DOHH2 (cell line): ENCODE results near the gene ZNF451.

ENCODE experiments used
- H3F3A ChIP-seq: fragments of 200-600 bp; sonication (generic), shearing (Covaris generic); 2 replicates; pipeline ENCODE4 v1.6.0; 2016; ENCODE audit warnings: antibody characterized with exemption, mild to moderate bottlenecking; ENCODE audit not compliant: control insufficient read depth, insufficient read depth
- H3K27ac ChIP-seq: fragments of 200-600 bp; sonication (generic); 2 replicates; pipeline ENCODE4 v1.5.1; 2014; ENCODE audit warnings: low read depth, mild to moderate bottlenecking, low read length, moderate library complexity
- H3K27me3 ChIP-seq: fragments of 200-600 bp; sonication (generic); 2 replicates; pipeline ENCODE4 v1.6.1; 2014; ENCODE audit warnings: mild to moderate bottlenecking, low read length, mixed read lengths; ENCODE audit not compliant: control insufficient read depth
- H3K36me3 ChIP-seq: fragments of 200-600 bp; sonication (generic); 2 replicates; pipeline ENCODE4 v1.6.1; 2014; ENCODE audit warnings: mild to moderate bottlenecking, low read length, moderate library complexity, mixed read lengths; ENCODE audit not compliant: control insufficient read depth
- H3K4me1 ChIP-seq: fragments of 200-600 bp; sonication (generic); 2 replicates; pipeline ENCODE4 v1.6.1; 2014; ENCODE audit warnings: mild to moderate bottlenecking, low read length, mixed read lengths; ENCODE audit not compliant: control insufficient read depth
- H3K4me2 ChIP-seq: fragments of 200-600 bp; sonication (generic); 2 replicates; pipeline ENCODE4 v1.6.0; 2014; ENCODE audit warnings: mild to moderate bottlenecking, low read length, moderate library complexity
- H3K4me3 ChIP-seq: fragments of 200-600 bp; sonication (generic); 2 replicates; pipeline ENCODE4 v1.5.1; 2014; ENCODE audit warnings: mild to moderate bottlenecking, low read length, mixed read lengths
- H3K79me2 ChIP-seq: fragments of 200-600 bp; sonication (generic); 2 replicates; pipeline ENCODE4 v1.6.1; 2014; ENCODE audit warnings: mild to moderate bottlenecking, low read length, mixed read lengths; ENCODE audit not compliant: control insufficient read depth
- H3K9me2 ChIP-seq: fragments of 200-600 bp; sonication (generic); replicated peaks from 2 replicates; pipeline ENCODE4 v1.6.1; 2014; ENCODE audit warnings: mild to moderate bottlenecking, low read length, mixed read lengths; ENCODE audit not compliant: control insufficient read depth
- H3K9me3 ChIP-seq: fragments of 200-600 bp; sonication (generic); 2 replicates; pipeline ENCODE4 v1.6.1; 2014; ENCODE audit warnings: antibody characterized with exemption, low read length, mixed read lengths; ENCODE audit not compliant: control insufficient read depth, insufficient read depth
- H4K20me1 ChIP-seq: fragments of 200-600 bp; sonication (generic); 2 replicates; pipeline ENCODE4 v1.6.0; 2014; ENCODE audit warnings: low read depth, mild to moderate bottlenecking, antibody characterized with exemption, low read length, moderate library complexity; ENCODE audit not compliant: control insufficient read depth, insufficient read depth
- CTCF ChIP-seq: fragments of 200-600 bp; sonication (generic); IDR thresholded peaks from one replicate; pipeline ENCODE4 v1.5.1; 2014; ENCODE audit warnings: antibody characterized with exemption, mild to moderate bottlenecking, low read depth, low read length; ENCODE audit not compliant: poor library complexity, severe bottlenecking
- EZH2phosphoT487 ChIP-seq: fragments of 200-600 bp; sonication (generic); IDR thresholded peaks from 2 replicates; pipeline ENCODE4 v1.6.1; 2017; ENCODE audit warnings: borderline replicate concordance, mild to moderate bottlenecking, antibody characterized with exemption, low read length, moderate library complexity, mixed read lengths

ZNF451 gene

GRCh38 chr6:57097596-57097995 lies 7.6 kb downstream of the ZNF451 start:
- peaks cover 76% of the 10 kb centered on the region for H3K36me3 ChIP-seq
- peaks cover 91% of the 10 kb centered on the region for H3K79me2 ChIP-seq
- H3K4me1 ChIP-seq, result peaks cover 5% of the 10 kb centered on the region

DNA sequence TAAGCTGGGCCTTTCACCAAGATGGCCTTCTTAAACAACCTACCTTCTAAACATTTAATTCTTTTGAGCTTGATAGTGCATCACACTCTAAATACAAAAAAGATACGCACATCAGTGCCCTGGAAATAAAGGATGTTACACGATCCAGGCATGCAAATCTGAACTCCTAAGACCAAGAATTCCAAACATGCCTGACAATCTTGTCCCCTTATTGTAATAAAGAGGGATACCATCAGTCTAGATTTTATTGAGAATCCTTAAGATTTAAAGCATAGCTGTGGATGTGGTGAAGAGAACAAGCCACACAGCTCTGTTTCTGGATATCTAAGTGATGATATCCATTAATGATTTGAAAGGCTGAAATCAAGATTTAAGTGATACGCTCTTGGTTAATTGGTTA lies 13.0 kb downstream of the ZNF451 start:
- Histone ChIP-seq H3K4me2 (no peak overlapping the region), H3K79me2 (peaks cover 75% of the 10 kb centered on the region), H3K9me3 (no peaks in the 10 kb centered on the region), H3K36me3 (peaks cover 70% of the 10 kb centered on the region), H3K9me2 (no peaks in the 10 kb centered on the region), H3K27me3 (no peaks in the 10 kb centered on the region), H3K4me1 (peaks cover 6% of the 10 kb centered on the region), H4K20me1 (0 out of 2 replicates have a peak, but pooled peaks cover under 1% of the 10 kb centered on the region), H3K27ac (no peak overlapping the region), H3F3A (peaks cover under 1% of the 10 kb centered on the region; the same call in 1 of the 2 replicates), H3K4me3 (no peak overlapping the region)
- no peak for TF ChIP-seq EZH2phosphoT487
- no peak for TF ChIP-seq CTCF

More at GRCh38 chr6:57097596-57097995, 7.6 kb downstream of the ZNF451 start:
- Histone ChIP-seq H3K9me3 (no peaks in the 10 kb centered on the region), H3K27me3 (no peaks in the 10 kb centered on the region), H3K4me3 (no peak overlapping the region), H3K9me2 (no peaks in the 10 kb centered on the region), H3K4me2 (no peak overlapping the region), H4K20me1 (peaks cover 6% of the 10 kb centered on the region; the same call in 1 of the 2 replicates), H3K27ac (no peak overlapping the region), H3F3A (no peaks in the 10 kb centered on the region)
- no peak for TF ChIP-seq CTCF
- no peak for TF ChIP-seq EZH2phosphoT487

GRCh38 chr6:57104336-57104735 lies 14.3 kb downstream of the ZNF451 start:
- TF ChIP-seq EZH2phosphoT487 (no peak), CTCF (no peak)
- H3K4me1 ChIP-seq, result peaks cover 19% of the 10 kb centered on the region
- H3K27ac ChIP-seq, result no peak overlapping the region
- peaks cover 75% of the 10 kb centered on the region for H3K79me2 ChIP-seq
- no peak overlapping the region for H3K4me2 ChIP-seq
- no peak overlapping the region for H3K4me3 ChIP-seq
- H3K27me3 ChIP-seq, result no peaks in the 10 kb centered on the region
- 0 out of 2 replicates have a peak, but pooled peaks cover 4% of the 10 kb centered on the region for H4K20me1 ChIP-seq
- peaks cover 7% of the 10 kb centered on the region for H3F3A ChIP-seq
- no peaks in the 10 kb centered on the region for H3K9me2 ChIP-seq
- H3K36me3 ChIP-seq, result peaks cover 66% of the 10 kb centered on the region
- H3K9me3 ChIP-seq, result no peaks in the 10 kb centered on the region

DNA sequence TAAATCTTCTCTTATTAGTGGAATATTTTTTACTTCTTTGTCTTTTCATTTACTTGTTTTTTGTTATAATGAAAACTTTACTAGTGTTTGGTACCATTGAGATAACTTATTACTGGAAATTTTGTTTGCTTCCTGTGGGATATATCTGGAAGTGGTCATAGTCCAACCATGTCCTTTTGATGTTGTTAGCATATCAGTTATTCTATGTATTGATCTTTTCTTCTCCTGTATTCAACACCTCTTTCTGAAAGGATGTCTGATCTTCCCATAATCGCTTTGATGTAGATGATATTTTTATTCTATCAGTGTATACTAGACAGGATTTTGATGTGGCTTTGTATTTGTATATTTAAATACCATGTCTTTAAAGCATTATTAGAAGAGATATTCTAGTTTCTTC lies 17.0 kb downstream of the ZNF451 start:
- no peak overlapping the region for H3K4me2 ChIP-seq
- peaks cover 44% of the 10 kb centered on the region for H3K36me3 ChIP-seq
- H3K4me3 ChIP-seq, result no peak overlapping the region
- no peaks in the 10 kb centered on the region for H3K9me2 ChIP-seq
- TF ChIP-seq EZH2phosphoT487 (no peak), CTCF (no peak)
- H3F3A ChIP-seq, result peaks cover 7% of the 10 kb centered on the region
- no peaks in the 10 kb centered on the region for H3K9me3 ChIP-seq
- peaks cover 19% of the 10 kb centered on the region for H3K4me1 ChIP-seq
- 0 out of 2 replicates have a peak, but pooled peaks cover 4% of the 10 kb centered on the region for H4K20me1 ChIP-seq
- H3K79me2 ChIP-seq, result peaks cover 79% of the 10 kb centered on the region
- no peak overlapping the region for H3K27ac ChIP-seq
- no peaks in the 10 kb centered on the region for H3K27me3 ChIP-seq
